HG02884 (cell line): Measurements from ENCODE around the gene RPUSD4.
"Not testable (repeated sequence)": the region's sequence is repeated elsewhere in the genome, so short reads cannot be mapped to it uniquely, and the experiment has no call there.

Source experiments
- ATAC-seq: cut with Tn5 transposase; IDR thresholded peaks from one replicate; pipeline ENCODE4 v1.9.1; 2021; ENCODE audit warnings: mild to moderate bottlenecking, moderate library complexity; ENCODE audit not compliant: unreplicated experiment

RPUSD4 gene

GRCh38 chr11:126211236-126212088 lies at the start of gene RPUSD4, which contains the start of gene FAM118B:
Gene RPUSD4 (minus strand): TSS chr11:126211650. CDS start chr11:126211638, 12 bp downstream.
Gene FAM118B (plus strand): TSS chr11:126211782. CDS start chr11:126235002, 23,220 bp downstream.
- peak; percentile 90 for ATAC-seq

GRCh38 chr11:126257764-126258163 lies 46.3 kb upstream of the RPUSD4 start:
- no peak for ATAC-seq

GRCh38 chr11:126257144-126257543 lies 45.7 kb upstream of the RPUSD4 start:
- no peak for ATAC-seq

- ATAC-seq: no peak
These were observed 44.8 kb upstream of the RPUSD4 start for GRCh38 chr11:126256216-126256615.

DNA sequence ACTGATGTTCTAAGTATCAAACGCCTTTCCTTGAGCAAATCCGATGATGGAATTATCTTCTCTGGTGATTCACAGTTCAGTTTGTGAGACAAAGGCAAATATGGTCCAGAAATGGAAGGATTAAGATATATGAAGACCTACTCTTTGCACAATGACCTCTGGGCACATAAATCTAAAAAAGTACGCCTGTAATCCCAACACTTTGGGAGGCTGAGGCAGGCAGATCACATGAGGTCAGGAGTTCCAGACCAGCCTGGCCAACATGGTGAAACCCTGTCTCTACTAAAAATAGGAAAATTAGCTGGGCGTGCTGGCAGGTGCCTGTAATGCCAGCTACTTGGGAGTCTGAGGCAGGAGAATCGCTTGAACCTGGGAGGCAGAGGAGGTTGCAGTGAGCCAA lies 44.1 kb upstream of the RPUSD4 start:
- ATAC-seq: not testable (repeated sequence)

DNA sequence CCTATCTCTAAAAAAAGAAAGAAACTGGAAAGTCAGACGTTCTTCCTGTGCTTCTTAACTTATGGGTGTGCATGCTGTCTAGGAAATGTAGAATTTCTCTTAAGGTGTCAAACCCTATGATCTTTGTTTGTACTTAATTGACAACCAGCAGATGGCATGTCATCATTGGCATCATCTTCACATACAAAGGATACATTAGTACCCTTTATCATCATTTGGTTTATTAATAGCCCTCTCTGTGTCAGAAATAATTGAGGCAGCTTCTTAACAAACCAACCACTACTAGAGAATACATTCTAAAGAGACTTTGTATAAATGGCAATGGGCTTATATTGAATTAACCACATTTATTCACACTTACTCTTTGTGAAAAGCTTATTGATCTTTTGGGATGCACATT lies 43.4 kb upstream of the RPUSD4 start:
- ATAC-seq: no peak

DNA sequence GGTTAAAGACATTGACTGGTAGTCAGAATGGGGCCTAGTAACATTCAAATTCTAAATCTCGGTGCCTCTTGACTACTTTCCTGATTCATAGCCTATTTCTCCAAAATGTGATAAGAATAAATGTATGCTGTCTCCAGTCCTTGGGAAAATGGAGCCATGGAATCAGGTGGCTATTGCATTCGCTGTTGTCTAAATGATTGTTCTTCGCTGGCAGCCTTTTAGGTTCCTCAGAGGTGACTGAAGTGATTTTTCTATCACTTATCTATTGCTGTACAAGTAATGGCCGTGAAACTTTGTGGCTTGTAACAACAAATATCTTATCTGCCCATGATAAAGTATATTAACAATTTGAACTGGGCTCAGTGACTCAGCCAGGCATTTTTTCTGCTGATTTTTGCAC lies 41.8 kb upstream of the RPUSD4 start:
- ATAC-seq: no peak

DNA sequence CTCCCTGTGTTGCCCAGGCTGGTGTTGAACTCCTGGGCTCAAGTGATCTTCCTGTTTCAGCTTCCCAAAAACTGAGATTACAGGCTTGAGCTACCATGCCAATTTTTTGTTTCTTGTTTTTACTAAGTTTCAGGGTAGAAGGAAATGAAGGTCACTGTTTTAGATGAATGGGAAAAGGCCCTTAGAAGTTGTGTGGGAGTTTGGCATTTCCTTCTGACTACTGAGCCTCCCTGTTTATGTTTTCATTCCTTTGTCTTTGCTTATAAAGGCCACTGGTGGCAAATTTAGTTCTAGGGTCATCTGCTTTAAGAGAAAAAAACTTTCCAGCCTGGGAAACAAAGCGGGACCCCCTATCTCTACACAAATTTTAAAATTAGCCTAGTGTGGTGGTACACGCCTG lies 35.2 kb upstream of the RPUSD4 start:
- no peak for ATAC-seq

- no peak for ATAC-seq
These were observed 21.9 kb upstream of the RPUSD4 start for GRCh38 chr11:126233391-126233790.

GRCh38 chr11:126232683-126233082 lies 21.2 kb upstream of the RPUSD4 start:
- no peak for ATAC-seq

DNA sequence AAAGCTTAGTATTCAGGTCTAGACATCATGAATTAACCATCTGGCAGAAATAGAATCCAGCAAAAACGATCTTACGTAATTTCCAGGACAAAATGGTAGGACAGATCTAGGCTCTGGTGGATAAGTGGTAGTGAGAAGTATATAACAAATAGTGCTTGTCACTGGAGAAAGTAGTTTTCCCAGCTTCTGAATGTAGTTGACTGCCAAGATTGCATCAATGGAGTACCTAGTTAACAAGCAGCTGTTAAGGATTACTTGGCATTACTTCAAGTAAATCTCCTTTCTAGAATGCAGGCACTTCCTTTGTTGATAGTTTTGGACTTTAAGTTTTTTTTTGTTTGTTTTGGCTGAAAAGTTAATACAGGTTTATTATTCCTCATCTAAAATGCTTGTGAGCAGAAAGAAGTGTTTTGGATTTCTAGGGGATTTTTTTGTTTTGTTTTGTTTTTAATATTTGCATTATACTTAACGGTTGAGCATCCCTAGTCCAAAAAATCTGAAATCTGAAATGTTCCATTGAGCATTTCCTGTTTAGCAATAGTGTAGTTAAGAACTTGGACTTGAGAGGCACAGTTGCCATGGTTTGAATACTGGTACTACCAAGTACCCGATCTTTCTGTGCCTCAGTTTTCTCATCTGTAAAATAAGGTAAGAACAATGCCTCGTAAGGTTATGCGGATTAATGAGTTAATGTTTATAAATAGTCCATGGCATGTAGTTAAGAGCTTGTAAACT lies 20.4 kb upstream of the RPUSD4 start:
- ATAC-seq: no peak

- no peak for ATAC-seq
These were observed 18.5 kb upstream of the RPUSD4 start for GRCh38 chr11:126229858-126230540.

DNA sequence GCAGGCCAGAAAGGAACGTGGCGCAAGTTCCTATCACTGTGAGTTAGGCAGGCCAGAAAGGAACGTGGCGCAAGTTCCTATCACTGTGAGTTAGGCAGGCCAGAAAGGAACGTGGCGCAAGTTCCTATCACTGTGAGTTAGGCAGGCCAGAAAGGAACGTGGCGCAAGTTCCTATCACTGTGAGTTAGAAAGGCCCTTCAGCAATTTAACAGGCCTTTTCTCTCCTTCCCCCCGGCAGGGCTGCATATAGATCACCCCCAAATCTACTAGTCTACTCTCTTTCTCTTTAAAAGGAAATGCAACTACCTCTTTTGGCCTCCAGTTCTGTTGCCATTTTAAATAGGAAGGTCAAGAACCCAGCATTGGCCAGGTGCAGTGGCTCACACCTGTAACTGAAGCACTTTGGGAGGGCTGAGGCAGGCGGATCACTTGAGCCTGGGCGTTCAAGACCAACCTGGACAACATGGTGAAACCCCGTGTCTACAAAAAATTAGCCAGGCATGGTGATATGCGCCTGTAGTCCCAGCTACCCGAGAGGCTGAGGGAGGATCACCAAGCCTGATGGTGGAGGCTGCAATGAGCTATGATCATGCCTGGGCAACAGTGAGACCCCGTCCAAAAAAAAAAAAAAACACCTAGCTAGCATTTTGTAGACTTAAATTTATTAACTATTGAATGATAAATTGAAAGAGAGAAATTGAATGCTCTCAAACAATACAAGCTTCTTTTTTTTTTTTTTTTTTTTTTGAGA lies 15.1 kb upstream of the RPUSD4 start:
- no peak for ATAC-seq

GRCh38 chr11:126225295-126225665 lies 13.8 kb upstream of the RPUSD4 start:
- no peak for ATAC-seq

DNA sequence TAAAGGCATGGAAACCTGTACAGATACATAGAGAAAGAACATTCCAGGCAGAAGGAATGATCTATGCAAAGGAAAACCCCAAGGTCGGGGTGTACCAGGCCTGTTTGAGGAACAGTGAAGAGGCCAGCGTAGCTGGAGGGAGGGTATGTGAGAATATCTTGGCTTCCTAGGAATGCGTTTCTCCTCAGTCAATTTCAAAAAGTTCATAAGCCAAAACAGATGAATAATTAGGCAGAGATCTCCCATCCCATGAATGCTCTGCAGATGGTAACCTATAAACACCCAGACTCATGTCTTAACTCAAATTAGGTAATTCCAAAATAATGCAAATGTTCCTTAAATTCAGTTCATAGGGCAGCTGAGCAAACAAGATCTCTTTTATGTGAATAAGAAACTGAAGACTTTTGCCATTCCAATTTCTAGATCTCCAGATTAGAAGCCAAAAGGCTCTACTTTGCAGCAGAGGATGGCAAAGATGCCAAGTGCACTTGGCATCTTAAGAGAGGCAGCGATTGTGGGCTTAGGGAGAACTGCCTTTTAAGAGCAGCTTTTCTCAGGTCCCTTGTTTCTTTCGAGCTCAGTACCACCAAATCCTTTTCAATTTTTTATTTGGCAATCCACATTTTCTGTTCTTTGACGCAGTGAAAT lies 13.3 kb upstream of the RPUSD4 start:
- ATAC-seq: no peak

DNA sequence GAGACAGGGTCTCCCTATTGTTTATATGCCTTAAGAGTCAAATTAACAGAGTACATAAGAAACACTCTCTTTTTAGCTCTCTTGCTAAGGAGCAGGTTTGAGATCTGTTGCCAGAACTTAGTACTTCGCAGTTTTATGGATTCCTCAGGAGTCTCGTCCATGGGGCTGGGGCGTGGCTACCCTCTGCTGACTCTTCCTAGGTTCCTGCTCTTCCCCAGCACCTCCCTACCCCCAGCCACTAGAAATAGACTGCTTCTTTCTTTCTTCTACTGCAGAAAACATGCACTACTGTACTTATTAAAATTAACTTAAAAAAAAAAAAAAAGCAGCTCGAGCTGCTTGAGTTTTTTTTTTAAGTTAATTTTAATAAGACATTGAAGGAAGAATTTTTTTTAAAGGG lies 8.1 kb upstream of the RPUSD4 start:
- no peak for ATAC-seq

DNA sequence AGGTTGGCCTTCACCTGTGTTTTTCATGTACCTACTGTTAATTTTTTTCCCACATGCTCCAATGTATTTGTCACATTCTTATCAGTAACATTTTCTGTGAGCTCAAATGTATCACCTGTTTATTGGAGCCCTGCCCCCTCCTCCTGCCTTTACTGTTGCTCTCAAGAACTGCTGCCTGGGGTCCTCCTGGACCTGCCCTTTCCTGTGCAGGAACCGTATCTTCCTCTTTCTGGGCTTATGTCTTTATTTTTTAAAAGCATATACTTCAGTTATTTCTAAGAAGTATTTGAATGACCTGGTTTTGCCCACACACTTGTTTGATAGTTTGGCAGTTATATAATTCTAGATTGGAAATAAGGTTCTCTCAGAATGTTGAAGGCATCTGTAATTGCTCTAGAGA lies 6.0 kb upstream of the RPUSD4 start:
- no peak for ATAC-seq

DNA sequence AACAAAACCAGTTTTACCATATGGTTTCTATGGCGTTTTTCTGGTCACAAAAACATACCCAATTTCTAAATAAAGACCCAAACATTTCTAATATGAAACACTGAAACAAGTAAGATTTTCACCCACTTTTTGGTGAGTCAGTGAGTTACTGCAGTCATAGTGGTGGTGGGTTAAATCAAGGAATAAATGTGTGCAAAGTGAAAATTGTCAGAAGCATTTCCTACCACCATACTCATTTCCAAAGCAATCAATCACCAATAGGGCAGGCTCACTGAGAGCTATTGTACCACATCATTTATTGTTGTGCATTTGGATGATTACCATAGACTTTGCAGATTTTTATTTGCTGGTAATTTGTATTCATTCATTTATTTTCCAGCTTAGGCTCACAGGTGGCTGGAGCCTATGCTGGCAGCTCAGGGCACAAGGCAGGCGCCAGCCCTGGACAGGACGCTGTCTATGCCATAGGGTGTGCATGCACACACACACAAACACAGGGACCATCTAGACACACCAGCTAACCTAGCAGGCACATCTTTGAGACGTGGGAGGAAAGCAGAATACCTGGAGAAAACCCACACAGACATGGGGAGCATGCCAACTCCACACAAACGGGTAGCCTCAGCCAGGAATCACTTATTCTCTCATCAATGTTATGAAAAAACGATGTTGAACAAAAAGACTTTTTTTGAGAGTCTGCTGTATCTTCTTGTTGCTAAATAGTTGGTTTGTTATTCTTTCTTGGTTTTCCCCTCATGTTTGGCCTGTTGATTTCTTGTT lies 5.3 kb upstream of the RPUSD4 start:
- ATAC-seq: no peak

DNA sequence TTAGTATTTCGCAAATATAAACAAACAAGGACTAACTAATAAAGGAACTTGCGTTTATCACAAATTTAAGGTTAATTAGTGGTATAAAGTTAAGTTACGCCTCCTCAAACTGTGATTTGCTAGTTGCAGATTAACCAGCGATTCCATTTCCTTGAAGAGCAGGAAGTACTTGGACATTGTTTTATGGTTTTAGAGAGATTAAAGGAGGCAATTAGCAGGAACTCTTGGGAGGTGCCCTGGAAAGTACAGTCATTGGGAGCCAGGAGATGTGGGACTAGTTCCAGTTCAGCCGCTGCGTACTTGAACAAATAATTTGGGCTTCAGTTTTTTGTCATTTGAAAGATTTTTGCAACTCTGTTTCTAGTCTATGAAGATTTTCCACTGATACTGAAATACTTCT lies 3.4 kb upstream of the RPUSD4 start:
- ATAC-seq: no peak

DNA sequence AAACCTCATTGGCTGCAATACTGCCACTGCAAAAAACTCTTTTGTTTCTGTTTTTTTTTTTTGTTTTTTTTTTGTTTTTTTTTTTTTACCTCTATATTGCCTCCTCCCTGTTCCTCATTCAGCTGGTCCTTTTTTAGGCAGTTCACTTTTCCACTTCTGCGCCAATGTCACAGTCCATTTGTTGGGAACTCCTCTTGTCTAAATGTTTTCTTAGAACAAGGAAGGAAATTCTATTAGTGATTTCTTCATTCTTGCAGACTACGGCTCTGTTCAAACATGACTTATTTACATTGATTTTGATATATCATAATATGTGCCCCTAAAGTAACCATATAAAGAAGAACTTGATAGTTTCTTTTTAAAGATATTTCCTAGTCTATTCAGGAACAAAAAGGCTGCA lies 3.0 kb upstream of the RPUSD4 start:
- ATAC-seq: no peak
